K562 (cell line): ENCODE results near the gene XRRA1. TPM values are rescaled to one million over a fixed set of nuclear protein-coding genes. Genes with fewer than 3 reads are reported as not detected.
A peak's percentile ranks its signal among the peaks of the same experiment; 100 is the strongest.

ENCODE experiments used
- ATAC-seq: fragments of 200-7000 bp; cut with Tn5 transposase; 3 replicates; pipeline ENCODE4 v1.9.1; 2020; ENCODE audit warnings: moderate library complexity
- BruUV-seq: library from RNA; stranded (reverse); fragments of 400-500 nt; replicated peaks from 2 replicates; lab custom pipeline; 2021; lab: Mats Ljungman, UMichigan
- CTCF ChIA-PET: fragments of 300-600 bp; formaldehyde crosslinking; extraction: SDS; loops from one replicate; lab custom pipeline; 2021; ENCODE audit warnings: low intra/inter-chr PET ratio; lab: Yijun Ruan, JAX
- POLR2A ChIA-PET: fragments of 300-600, 350-650 bp; sonication (Branson Sonifier 250); formaldehyde crosslinking; extraction: SDS; loops from one replicate; lab custom pipeline; 2021; ENCODE audit warnings: antibody characterized with exemption, inconsistent platforms; lab: Yijun Ruan, JAX
- DNase-seq, 4 experiments: peaks; one replicate each; pipeline versions ENCODE4 v3.0.0 to v3.0.0-alpha.2; 2011 to 2018; ENCODE audit warnings: low spot score in 3 of 4, mixed read lengths in 3 of 4; ENCODE audit errors: extremely low read depth in 1 of 4
- FAIRE-seq: peaks from 2 replicates; lab custom pipeline; 2011; peaks lifted over from hg19 to GRCh38; lab: Jason Lieb, UNC
- H2AFZ ChIP-seq: 2 replicates; pipeline ENCODE4 v1.6.0; 2011; ENCODE audit warnings: low read depth, low read length, control low read depth, inconsistent platforms
- H3K27ac ChIP-seq: fragments of 200-600 bp; 3 replicates; pipeline ENCODE4 v1.8.0; 2011; ENCODE audit warnings: low read depth, mild to moderate bottlenecking, control low read depth, inconsistent platforms, low read length, moderate library complexity, mixed read lengths; ENCODE audit errors: extremely low read depth
- H3K27me3 ChIP-seq, 2 experiments: fragments of 300-600 bp in 1 of 2; 2 replicates in 1 of 2; 3 replicates in 1 of 2; pipeline versions ENCODE4 v1.6.0 to v1.8.0; 2011; ENCODE audit warnings: inconsistent platforms in 2 of 2, low read length in 2 of 2, mild to moderate bottlenecking in 1 of 2, mixed read lengths in 1 of 2, moderate library complexity in 1 of 2; ENCODE audit not compliant: control insufficient read depth in 2 of 2, insufficient read depth in 2 of 2
- H3K36me3 ChIP-seq: fragments of 300-600 bp; 3 replicates; pipeline ENCODE4 v1.8.0; 2011; ENCODE audit warnings: mild to moderate bottlenecking, low read length, inconsistent platforms; ENCODE audit not compliant: control insufficient read depth, insufficient read depth
- H3K4me1 ChIP-seq, 2 experiments: fragments of 200-600 bp in 1 of 2; replicated peaks in 1 of 2; 2 replicates in 1 of 2; 3 replicates in 1 of 2; pipeline versions ENCODE4 v1.5.1 to v1.8.0; 2011; ENCODE audit warnings: inconsistent platforms in 2 of 2, low read length in 2 of 2, mild to moderate bottlenecking in 1 of 2, mixed read lengths in 1 of 2, moderate library complexity in 1 of 2; ENCODE audit not compliant: control insufficient read depth in 2 of 2, insufficient read depth in 2 of 2
- H3K4me2 ChIP-seq: 2 replicates; pipeline ENCODE4 v1.6.1; 2011; ENCODE audit warnings: low read length, control low read depth, inconsistent platforms, mixed read lengths; ENCODE audit not compliant: insufficient read depth
- H3K4me3 ChIP-seq: fragments of 200-600 bp; sonication (generic), shearing (Covaris generic); 2 replicates; pipeline ENCODE4 v1.5.1; 2016; ENCODE audit warnings: control low read depth, inconsistent platforms
- H3K79me2 ChIP-seq: fragments of 200-600 bp; 3 replicates; pipeline ENCODE4 v1.8.0; 2011; ENCODE audit warnings: low read length, inconsistent platforms; ENCODE audit not compliant: control insufficient read depth, insufficient read depth
- H3K9ac ChIP-seq, 2 experiments: 2 replicates each; pipeline versions ENCODE4 v1.6.0 to v1.6.1; 2011; ENCODE audit warnings: low read depth in 2 of 2, low read length in 2 of 2, control low read depth in 1 of 2, inconsistent platforms in 1 of 2, mild to moderate bottlenecking in 1 of 2, mixed read lengths in 1 of 2; ENCODE audit not compliant: insufficient read depth in 1 of 2
- H3K9me1 ChIP-seq: one replicate; pipeline ENCODE4 v1.6.0; 2011; ENCODE audit warnings: inconsistent platforms, mild to moderate bottlenecking, low read length, moderate library complexity; ENCODE audit not compliant: control insufficient read depth, insufficient read depth
- H3K9me3 ChIP-seq: replicated peaks from 2 replicates; pipeline ENCODE4 v1.5.1; 2011; ENCODE audit warnings: low read depth, low read length, inconsistent platforms; ENCODE audit not compliant: control insufficient read depth, insufficient read depth
- H4K20me1 ChIP-seq: replicated peaks from 2 replicates; pipeline ENCODE4 v1.6.1; 2011; ENCODE audit warnings: low read length, inconsistent platforms, mixed read lengths; ENCODE audit not compliant: control insufficient read depth, insufficient read depth
- CEBPZ ChIP-seq: fragments of 150-350 bp; IDR thresholded peaks from 2 replicates; pipeline ENCODE4 v1.6.1; 2014; ENCODE audit warnings: low read depth, mild to moderate bottlenecking, low read length, borderline replicate concordance
- E2F4 ChIP-seq: sonication (generic); formaldehyde crosslinking; IDR thresholded peaks from 2 replicates; pipeline ENCODE4 v1.8.0; 2022; ENCODE audit warnings: mild to moderate bottlenecking, low read depth, missing genetic modification reagents
- KDM1A ChIP-seq, 2 experiments: fragments of 450-650 bp; IDR thresholded peaks; 2 replicates each; pipeline ENCODE4 v1.6.1; 2016; ENCODE audit warnings: mild to moderate bottlenecking in 2 of 2
- KLF1 ChIP-seq: fragments of 450-650 bp; IDR thresholded peaks from 2 replicates; pipeline ENCODE4 v1.6.1; 2016; ENCODE audit warnings: missing genetic modification characterization, missing compliant biosample characterization
- PHF20 ChIP-seq: fragments of 450-650 bp; IDR thresholded peaks from 2 replicates; pipeline ENCODE4 v1.6.1; 2018; ENCODE audit not compliant: partially characterized antibody
- POLR3G ChIP-seq: IDR thresholded peaks from 2 replicates; pipeline ENCODE4 v1.6.1; 2011; ENCODE audit not compliant: insufficient read length, insufficient replicate concordance; ENCODE audit errors: extremely low read depth
- RBM25 ChIP-seq: fragments of 200-400 bp; formaldehyde crosslinking; IDR thresholded peaks from 2 replicates; pipeline ENCODE4 v1.6.1; 2018; ENCODE audit warnings: low read length, low read depth, moderate library complexity; ENCODE audit not compliant: severe bottlenecking
- TARDBP ChIP-seq: fragments of 450-650 bp; IDR thresholded peaks from 2 replicates; pipeline ENCODE4 v1.6.1; 2016
- TEAD4 ChIP-seq, 2 experiments: sonication (generic) in 1 of 2; formaldehyde crosslinking in 1 of 2; IDR thresholded peaks; 2 replicates each; pipeline versions ENCODE4 v1.6.1 to v1.8.0; 2012 to 2022; ENCODE audit warnings: borderline replicate concordance in 1 of 2, inconsistent platforms in 1 of 2, low read length in 1 of 2, mild to moderate bottlenecking in 1 of 2, missing genetic modification reagents in 1 of 2
- ZNF184 ChIP-seq: sonication (generic); formaldehyde crosslinking; IDR thresholded peaks from 2 replicates; pipeline ENCODE4 v1.5.0; 2020; ENCODE audit warnings: missing genetic modification reagents
- ZNF785 ChIP-seq: fragments of 250-450 bp; sonication (Bioruptor Pico); IDR thresholded peaks from 2 replicates; pipeline ENCODE4 v1.4.0; 2020; ENCODE audit warnings: mild to moderate bottlenecking
- WGBS: fragments of 100-300 bp; shearing (Covaris generic); methylation state at CpG from one replicate; pipeline ENCODE4 v1.1.6; 2016; ENCODE audit warnings: low coverage, mixed read lengths; ENCODE audit not compliant: insufficient coverage; ENCODE audit errors: missing lambda C conversion rate; 5-methylcytosine and 5-hydroxymethylcytosine counted together
- in situ Hi-C: fragments of 300-500 bp; cut with MboI; formaldehyde crosslinking; loops from 4 replicates; pipeline ENCODE4 v1.15.0; 2018; ENCODE audit warnings: inconsistent platforms, mixed read lengths
- intact Hi-C: fragments of 100-400 bp; cut with micrococcal nuclease; formaldehyde crosslinking; loops from 2 replicates; pipeline ENCODE4 v1.14.2; 2022
- polyA plus RNA-seq, 8 experiments: library from polyadenylated mRNA; depleted of rRNA in 4 of 8; stranded (reverse) in 5 of 8; unstranded in 3 of 8; fragments of >200 nt; fragmentation: Nextera tagmentation in 2 of 8; fragmentation: Illumina TruSeq in 1 of 8; extraction: Ambion mirVana in 2 of 8; extraction: Trizol in 1 of 8; gene quantifications; 2 replicates each; pipeline versions ENCODE4 v1.2.1 to v1.2.3, GENCODE V29; 2011 to 2014; ENCODE audit warnings: inconsistent platforms in 1 of 8, missing spikeins in 1 of 8
- total RNA-seq, 7 experiments: library from RNA; depleted of rRNA in 6 of 7; stranded (reverse); fragments of >200 nt in 6 of 7; fragmentation: Illumina TruSeq in 2 of 7; extraction: Trizol in 2 of 7; gene quantifications; 2 replicates each; pipeline versions ENCODE4 v1.2.1 to v1.2.3, GENCODE V29; 2011 to 2021; ENCODE audit warnings: low replicate concordance in 1 of 7
- TF ChIP-seq, protein P1 (sequence below): fragments of 450-650 bp; IDR thresholded peaks from 2 replicates; pipeline ENCODE4 v1.6.1; 2018; ENCODE audit not compliant: partially characterized antibody

The XRRA1 gene
- total and polyA plus RNA-seq, 9 of the 15 experiments (the other 6 are each of a cell fraction or from before 2014, with no cell fraction given), result 5.0 to 22.5 (median 16.0) TPM

GRCh38 chr11:74984730-74985129 is 35.8 kb upstream of the XRRA1 start:
- Histone ChIP-seq H3K79me2 (peaks cover 10% of the 10 kb centered on the region), H3K4me1 (peaks cover 3 to 4% of the 10 kb centered on the region in 2 experiments; a peak in 3 of 5 replicates), H4K20me1 (no peaks in the 10 kb centered on the region), H3K4me3 (no peak overlapping the region), H3K27ac (no peak overlapping the region), H3K36me3 (peaks cover 5% of the 10 kb centered on the region), H2AFZ (no peak overlapping the region), H3K4me2 (no peak overlapping the region), H3K9me3 (no peaks in the 10 kb centered on the region), H3K9ac (no peak overlapping the region), H3K27me3 (no peaks in the 10 kb centered on the region), H3K9me1 (no peaks in the 10 kb centered on the region)
- intact Hi-C loops (no loop called here), in situ Hi-C loops (no loop called here)
- 70% methylated on average over 2 of the region's 2 CpGs for WGBS
- FAIRE-seq (no peak), DNase-seq (no peak), ATAC-seq (no peak)
- ChIA-PET POLR2A (interaction anchor here (0.8 to 1.5 kb wide), 4 partner anchors 9 to 156 kb away, joined by 3 to 6 read pairs (median 4); no protein-coding TSS in a partner anchor), CTCF (no interaction called here)
- BruUV-seq, result no TSS peak
- no peak for TF ChIP-seq KLF1 (tag)
- TF ChIP-seq KDM1A (IDR thresholded peaks at IDR 0.05), result 0 out of 4 replicates have a peak, but pooled peaks of 1 of the 2 experiments have one; percentile 12
- no peak for TF ChIP-seq CEBPZ
- no peak for TF ChIP-seq POLR3G
- TF ChIP-seq ZNF785 (CRISPR knock-in tag), result no peak
- TF ChIP-seq, protein P1, sequence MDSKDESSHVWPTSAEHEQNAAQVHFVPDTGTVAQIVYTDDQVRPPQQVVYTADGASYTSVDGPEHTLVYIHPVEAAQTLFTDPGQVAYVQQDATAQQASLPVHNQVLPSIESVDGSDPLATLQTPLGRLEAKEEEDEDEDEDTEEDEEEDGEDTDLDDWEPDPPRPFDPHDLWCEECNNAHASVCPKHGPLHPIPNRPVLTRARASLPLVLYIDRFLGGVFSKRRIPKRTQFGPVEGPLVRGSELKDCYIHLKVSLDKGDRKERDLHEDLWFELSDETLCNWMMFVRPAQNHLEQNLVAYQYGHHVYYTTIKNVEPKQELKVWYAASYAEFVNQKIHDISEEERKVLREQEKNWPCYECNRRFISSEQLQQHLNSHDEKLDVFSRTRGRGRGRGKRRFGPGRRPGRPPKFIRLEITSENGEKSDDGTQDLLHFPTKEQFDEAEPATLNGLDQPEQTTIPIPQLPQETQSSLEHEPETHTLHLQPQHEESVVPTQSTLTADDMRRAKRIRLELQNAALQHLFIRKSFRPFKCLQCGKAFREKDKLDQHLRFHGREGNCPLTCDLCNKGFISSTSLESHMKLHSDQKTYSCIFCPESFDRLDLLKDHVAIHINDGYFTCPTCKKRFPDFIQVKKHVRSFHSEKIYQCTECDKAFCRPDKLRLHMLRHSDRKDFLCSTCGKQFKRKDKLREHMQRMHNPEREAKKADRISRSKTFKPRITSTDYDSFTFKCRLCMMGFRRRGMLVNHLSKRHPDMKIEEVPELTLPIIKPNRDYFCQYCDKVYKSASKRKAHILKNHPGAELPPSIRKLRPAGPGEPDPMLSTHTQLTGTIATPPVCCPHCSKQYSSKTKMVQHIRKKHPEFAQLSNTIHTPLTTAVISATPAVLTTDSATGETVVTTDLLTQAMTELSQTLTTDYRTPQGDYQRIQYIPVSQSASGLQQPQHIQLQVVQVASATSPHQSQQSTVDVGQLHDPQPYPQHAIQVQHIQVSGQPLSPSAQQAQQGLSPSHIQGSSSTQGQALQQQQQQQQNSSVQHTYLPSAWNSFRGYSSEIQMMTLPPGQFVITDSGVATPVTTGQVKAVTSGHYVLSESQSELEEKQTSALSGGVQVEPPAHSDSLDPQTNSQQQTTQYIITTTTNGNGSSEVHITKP, result no peak
- peak; percentile 72 for TF ChIP-seq RBM25
- no peak for TF ChIP-seq E2F4 (CRISPR knock-in tag)
- no peak for TF ChIP-seq TEAD4 (IDR thresholded peaks at IDR 0.05; ENCODE audit: low read length)
- no peak for TF ChIP-seq TEAD4 (CRISPR knock-in tag; IDR thresholded peaks at IDR 0.05; ENCODE audit: borderline replicate concordance)
- TF ChIP-seq ZNF184, result no peak
- no peak for TF ChIP-seq TARDBP
- no peak for TF ChIP-seq PHF20
